PFSK-1 (cell line): ENCODE data around the gene KMT2E.

Experiments used
- FOXP2 ChIP-seq: optimal IDR thresholded peaks from 2 replicates; pipeline ENCODE3; 2011; ENCODE audit warnings: borderline replicate concordance, control low read depth, inconsistent platforms; ENCODE audit not compliant: insufficient read depth; ENCODE audit errors: extremely low read length, extremely low read depth
- POLR2AphosphoS5 ChIP-seq: IDR thresholded peaks from 2 replicates; pipeline ENCODE4 v1.6.1; 2012; ENCODE audit warnings: low read depth, mild to moderate bottlenecking, control low read depth, low read length, moderate library complexity
- SIN3A ChIP-seq: IDR thresholded peaks from 2 replicates; pipeline ENCODE4 v1.6.1; 2012; ENCODE audit warnings: mild to moderate bottlenecking, low read length, moderate library complexity, borderline replicate concordance; ENCODE audit not compliant: insufficient read depth
- TAF1 ChIP-seq: IDR thresholded peaks from 2 replicates; pipeline ENCODE4 v1.6.1; 2012; ENCODE audit warnings: low read length, control low read depth, borderline replicate concordance; ENCODE audit not compliant: insufficient read depth
- TF ChIP-seq, protein P1 (sequence below), 2 experiments: IDR thresholded peaks; 2 replicates each; pipeline versions ENCODE4 v1.6.1 to v1.8.0; 2011 to 2012; ENCODE audit warnings: low read depth in 2 of 2, low read length in 2 of 2, control low read depth in 1 of 2, inconsistent platforms in 1 of 2, mild to moderate bottlenecking in 1 of 2, moderate library complexity in 1 of 2; ENCODE audit not compliant: insufficient read depth in 1 of 2

KMT2E gene

GRCh38 chr7:105132835-105133234, 118.8 kb downstream of the KMT2E start:
- TF ChIP-seq, protein P1, sequence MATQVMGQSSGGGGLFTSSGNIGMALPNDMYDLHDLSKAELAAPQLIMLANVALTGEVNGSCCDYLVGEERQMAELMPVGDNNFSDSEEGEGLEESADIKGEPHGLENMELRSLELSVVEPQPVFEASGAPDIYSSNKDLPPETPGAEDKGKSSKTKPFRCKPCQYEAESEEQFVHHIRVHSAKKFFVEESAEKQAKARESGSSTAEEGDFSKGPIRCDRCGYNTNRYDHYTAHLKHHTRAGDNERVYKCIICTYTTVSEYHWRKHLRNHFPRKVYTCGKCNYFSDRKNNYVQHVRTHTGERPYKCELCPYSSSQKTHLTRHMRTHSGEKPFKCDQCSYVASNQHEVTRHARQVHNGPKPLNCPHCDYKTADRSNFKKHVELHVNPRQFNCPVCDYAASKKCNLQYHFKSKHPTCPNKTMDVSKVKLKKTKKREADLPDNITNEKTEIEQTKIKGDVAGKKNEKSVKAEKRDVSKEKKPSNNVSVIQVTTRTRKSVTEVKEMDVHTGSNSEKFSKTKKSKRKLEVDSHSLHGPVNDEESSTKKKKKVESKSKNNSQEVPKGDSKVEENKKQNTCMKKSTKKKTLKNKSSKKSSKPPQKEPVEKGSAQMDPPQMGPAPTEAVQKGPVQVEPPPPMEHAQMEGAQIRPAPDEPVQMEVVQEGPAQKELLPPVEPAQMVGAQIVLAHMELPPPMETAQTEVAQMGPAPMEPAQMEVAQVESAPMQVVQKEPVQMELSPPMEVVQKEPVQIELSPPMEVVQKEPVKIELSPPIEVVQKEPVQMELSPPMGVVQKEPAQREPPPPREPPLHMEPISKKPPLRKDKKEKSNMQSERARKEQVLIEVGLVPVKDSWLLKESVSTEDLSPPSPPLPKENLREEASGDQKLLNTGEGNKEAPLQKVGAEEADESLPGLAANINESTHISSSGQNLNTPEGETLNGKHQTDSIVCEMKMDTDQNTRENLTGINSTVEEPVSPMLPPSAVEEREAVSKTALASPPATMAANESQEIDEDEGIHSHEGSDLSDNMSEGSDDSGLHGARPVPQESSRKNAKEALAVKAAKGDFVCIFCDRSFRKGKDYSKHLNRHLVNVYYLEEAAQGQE (IDR thresholded peaks at IDR 0.05; ENCODE audit: insufficient read depth in 1 of 2, low read depth in 2 of 2, low read length in 2 of 2), result no peak
- TF ChIP-seq SIN3A, result no peak
- TF ChIP-seq POLR2AphosphoS5, result no peak
- TF ChIP-seq FOXP2, result no peak
- no peak for TF ChIP-seq TAF1

- TF ChIP-seq, protein P1 (IDR thresholded peaks at IDR 0.05; ENCODE audit: insufficient read depth in 1 of 2, low read depth in 2 of 2, low read length in 2 of 2), result no peak
Observed at GRCh38 chr7:105133358-105133757, 119.4 kb downstream of the KMT2E start.

DNA sequence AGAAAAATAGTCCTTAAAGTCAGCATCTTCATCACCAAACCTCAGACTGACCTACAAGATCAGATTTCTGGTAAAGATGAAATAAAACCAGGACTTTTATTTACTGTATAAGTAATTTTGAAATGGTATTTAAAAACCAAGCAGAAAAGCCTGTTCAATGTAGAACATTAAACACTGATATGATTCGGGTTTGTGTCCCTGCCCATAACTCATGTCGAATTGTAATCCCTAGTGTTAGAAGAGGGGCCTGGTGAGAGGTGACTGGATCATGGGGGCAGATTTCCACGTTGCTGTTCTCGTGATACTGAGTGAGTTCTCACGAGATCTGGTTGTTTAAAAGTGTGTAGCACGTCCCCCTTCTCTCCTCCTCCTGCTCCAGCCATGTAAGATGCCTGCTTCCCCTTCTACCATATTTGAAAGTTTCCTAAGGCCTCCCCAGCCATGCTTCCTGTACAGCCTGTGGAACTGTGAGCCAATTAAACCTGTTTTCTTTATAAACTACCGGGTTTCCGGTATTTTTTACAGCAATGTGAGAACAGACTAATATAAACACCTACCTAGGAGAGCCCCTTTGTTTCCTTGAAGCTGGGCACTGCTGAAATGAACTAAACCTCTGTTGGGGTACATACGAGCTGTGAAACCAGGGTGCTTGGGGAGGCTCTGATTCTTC, 120.1 kb downstream of the KMT2E start:
- no peak for TF ChIP-seq FOXP2
- TF ChIP-seq TAF1, result no peak
- no peak for TF ChIP-seq SIN3A
- TF ChIP-seq POLR2AphosphoS5, result no peak
- TF ChIP-seq, protein P1 (IDR thresholded peaks at IDR 0.05; ENCODE audit: insufficient read depth in 1 of 2, low read depth in 2 of 2, low read length in 2 of 2), result no peak

- no peak for TF ChIP-seq TAF1
- TF ChIP-seq, protein P1 (IDR thresholded peaks at IDR 0.05; ENCODE audit: insufficient read depth in 1 of 2, low read depth in 2 of 2, low read length in 2 of 2), result no peak
- TF ChIP-seq SIN3A, result no peak
- no peak for TF ChIP-seq FOXP2
- no peak for TF ChIP-seq POLR2AphosphoS5
Observed at GRCh38 chr7:105136221-105136620, 122.2 kb downstream of the KMT2E start.

GRCh38 chr7:105137898-105138297, 123.9 kb downstream of the KMT2E start:
- TF ChIP-seq, protein P1 (IDR thresholded peaks at IDR 0.05; ENCODE audit: insufficient read depth in 1 of 2, low read depth in 2 of 2, low read length in 2 of 2), result no peak
- no peak for TF ChIP-seq TAF1
- TF ChIP-seq POLR2AphosphoS5, result no peak
- no peak for TF ChIP-seq FOXP2
- TF ChIP-seq SIN3A, result no peak
